ENCODE measurements around the gene GOLGA8N. TPM values are rescaled to one million over a fixed set of nuclear protein-coding genes. Genes with fewer than 3 reads are reported as not detected.

Gene GOLGA8N
- total RNA-seq, 1 experiment from 2014 or later = 0.41 TPM

- Mint-ChIP-seq H3K36me3 (ENCODE audit: insufficient read depth, unreplicated experiment) (peaks cover 64% of the 10 kb centered on the region), H3K27me3 (ENCODE audit: insufficient read depth, unreplicated experiment) (no peaks in the 10 kb centered on the region), H3K9me3 (ENCODE audit: unreplicated experiment) (no peaks in the 10 kb centered on the region), H3K4me1 (ENCODE audit: low read depth, unreplicated experiment) (no peaks in the 10 kb centered on the region), H3K27ac (ENCODE audit: unreplicated experiment) (no peak overlapping the region), H3K4me3 (ENCODE audit: unreplicated experiment) (no peak overlapping the region)
- no peak for TF ChIP-seq CTCF (IDR thresholded peaks at IDR 0.05; ENCODE audit: insufficient read depth in 1 of 2, low read depth in 1 of 2, low read length in 1 of 2, severe bottlenecking in 1 of 2, unreplicated experiment in 1 of 2)
- BruUV-seq (replicated peaks) = no TSS peak
- CTCF ChIA-PET = no interaction called here
- Histone ChIP-seq H3K4me3 (ENCODE audit: low read depth, low read length) (no peak overlapping the region), H3K9me3 (no peaks in the 10 kb centered on the region; the same call in 1 of the 2 replicates), H3K27me3 (replicated peaks; ENCODE audit: control insufficient read depth, insufficient read depth, low read length) (no peaks in the 10 kb centered on the region), H3K4me1 (no peaks in the 10 kb centered on the region; the same call in 1 of the 2 replicates), H3K36me3 (ENCODE audit: control insufficient read depth, insufficient read depth, low read length) (no peaks in the 10 kb centered on the region)
- intact Hi-C loops (cut with micrococcal nuclease; ENCODE audit: unreplicated experiment) = no loop called here
- POLR2A ChIA-PET = no interaction called here
- no peak for DNase-seq
Measured at GRCh38 chr15:32636410-32636809, 43.2 kb downstream of the GOLGA8N start.

- ChIA-PET POLR2A (no interaction called here), CTCF (no interaction called here)
- TSS peak; percentile 26 for BruUV-seq (replicated peaks)
- no peak for DNase-seq
- no peak for TF ChIP-seq CTCF (IDR thresholded peaks at IDR 0.05; ENCODE audit: insufficient read depth in 1 of 2, low read depth in 1 of 2, low read length in 1 of 2, severe bottlenecking in 1 of 2, unreplicated experiment in 1 of 2)
- no peaks in the 10 kb centered on the region for H3K4me1 Mint-ChIP-seq (ENCODE audit: low read depth, unreplicated experiment)
- peaks cover 63% of the 10 kb centered on the region for H3K36me3 Mint-ChIP-seq (ENCODE audit: insufficient read depth, unreplicated experiment)
- no peaks in the 10 kb centered on the region for H3K9me3 Mint-ChIP-seq (ENCODE audit: unreplicated experiment)
- no peak overlapping the region for H3K4me3 ChIP-seq (ENCODE audit: low read depth, low read length)
- intact Hi-C loops (cut with micrococcal nuclease; ENCODE audit: unreplicated experiment) = no loop called here
- H3K27me3 ChIP-seq (replicated peaks; ENCODE audit: control insufficient read depth, insufficient read depth, low read length) = no peaks in the 10 kb centered on the region
- no peaks in the 10 kb centered on the region for H3K27me3 Mint-ChIP-seq (ENCODE audit: insufficient read depth, unreplicated experiment)
- no peaks in the 10 kb centered on the region for H3K36me3 ChIP-seq (ENCODE audit: control insufficient read depth, insufficient read depth, low read length)
- no peaks in the 10 kb centered on the region; the same call in 1 of the 2 replicates for H3K4me1 ChIP-seq
- H3K9me3 ChIP-seq = no peaks in the 10 kb centered on the region; the same call in 1 of the 2 replicates
- H3K4me3 Mint-ChIP-seq (ENCODE audit: unreplicated experiment) = no peak overlapping the region
- H3K27ac Mint-ChIP-seq (ENCODE audit: unreplicated experiment) = no peak overlapping the region
Measured at GRCh38 chr15:32636908-32637567, 43.8 kb downstream of the GOLGA8N start.

GRCh38 chr15:32637704-32638103 lies 44.4 kb downstream of the GOLGA8N start:
- intact Hi-C loops (cut with micrococcal nuclease; ENCODE audit: unreplicated experiment) = no loop called here
- Histone ChIP-seq H3K4me3 (ENCODE audit: low read depth, low read length) (no peak overlapping the region), H3K27me3 (replicated peaks; ENCODE audit: control insufficient read depth, insufficient read depth, low read length) (no peaks in the 10 kb centered on the region), H3K36me3 (ENCODE audit: control insufficient read depth, insufficient read depth, low read length) (no peaks in the 10 kb centered on the region), H3K9me3 (no peaks in the 10 kb centered on the region; the same call in 1 of the 2 replicates), H3K4me1 (no peaks in the 10 kb centered on the region; the same call in 1 of the 2 replicates)
- no peak for TF ChIP-seq CTCF (IDR thresholded peaks at IDR 0.05; ENCODE audit: insufficient read depth in 1 of 2, low read depth in 1 of 2, low read length in 1 of 2, severe bottlenecking in 1 of 2, unreplicated experiment in 1 of 2)
- Mint-ChIP-seq H3K4me1 (ENCODE audit: low read depth, unreplicated experiment) (no peaks in the 10 kb centered on the region), H3K4me3 (ENCODE audit: unreplicated experiment) (no peak overlapping the region), H3K27me3 (ENCODE audit: insufficient read depth, unreplicated experiment) (no peaks in the 10 kb centered on the region), H3K9me3 (ENCODE audit: unreplicated experiment) (no peaks in the 10 kb centered on the region), H3K27ac (ENCODE audit: unreplicated experiment) (no peak overlapping the region), H3K36me3 (ENCODE audit: insufficient read depth, unreplicated experiment) (peaks cover 64% of the 10 kb centered on the region)
- CTCF ChIA-PET = no interaction called here
- POLR2A ChIA-PET = no interaction called here
- DNase-seq = no peak
- no TSS peak for BruUV-seq (replicated peaks)
